Activated CD4-positive, CD25-positive, alpha-beta regulatory T cell (primary cell): Measurements from ENCODE around the gene KMT2D.

Experiments used
- DNase-seq, 4 experiments: peaks; one replicate each; lab custom pipeline; 2025; lab: John Stamatoyannopoulos, UW

The KMT2D gene

DNA sequence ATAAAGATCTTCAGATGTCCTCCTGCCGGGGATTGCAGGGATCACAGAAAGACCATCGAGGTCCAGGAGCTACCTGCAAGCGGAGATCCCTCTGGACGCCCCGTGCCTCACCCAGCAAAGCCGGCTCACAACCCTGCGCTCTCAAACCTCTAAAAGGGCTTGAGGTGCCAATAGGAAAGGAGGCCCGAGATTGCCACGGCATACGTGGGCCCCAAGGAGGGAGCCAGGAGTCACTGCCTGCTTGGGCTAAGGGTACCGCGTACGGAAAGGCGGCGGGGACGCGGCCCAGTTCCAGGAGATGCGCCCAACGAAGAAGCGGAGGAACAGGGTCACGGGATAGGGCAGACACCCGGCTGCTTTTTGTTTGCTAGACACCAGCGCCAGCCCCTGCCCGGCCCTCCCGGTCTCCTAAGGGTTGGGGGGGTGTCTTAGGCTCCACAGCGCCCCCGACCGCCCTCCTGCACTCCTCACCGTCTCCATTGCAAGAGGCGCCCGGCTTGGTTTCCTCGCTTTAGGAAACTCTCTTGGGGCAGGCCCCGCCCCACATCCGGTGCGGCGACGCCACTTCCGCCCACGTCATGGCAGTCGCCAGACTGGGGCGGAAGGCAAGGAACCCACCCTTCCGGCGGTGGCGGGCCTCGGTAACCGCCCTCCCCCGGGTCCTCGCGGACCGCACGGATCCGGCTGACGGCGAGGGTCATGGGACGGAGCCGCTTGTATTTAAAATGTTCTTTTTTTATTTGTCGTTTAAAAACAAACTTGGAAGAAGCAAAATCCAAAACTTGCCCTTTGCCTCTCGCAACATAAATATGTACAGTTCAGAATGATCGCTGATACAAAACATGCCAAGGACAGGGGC, 42.1 kb downstream of the KMT2D start, which contains the start of gene PRKAG1:
Gene PRKAG1, minus strand, starts transcription at position 516 of the 859 bp plus-strand sequence. Its CDS starts 36 bp downstream, at position 480.
- DNase-seq = peak; percentile 81 to 95 (median 90)

DNA sequence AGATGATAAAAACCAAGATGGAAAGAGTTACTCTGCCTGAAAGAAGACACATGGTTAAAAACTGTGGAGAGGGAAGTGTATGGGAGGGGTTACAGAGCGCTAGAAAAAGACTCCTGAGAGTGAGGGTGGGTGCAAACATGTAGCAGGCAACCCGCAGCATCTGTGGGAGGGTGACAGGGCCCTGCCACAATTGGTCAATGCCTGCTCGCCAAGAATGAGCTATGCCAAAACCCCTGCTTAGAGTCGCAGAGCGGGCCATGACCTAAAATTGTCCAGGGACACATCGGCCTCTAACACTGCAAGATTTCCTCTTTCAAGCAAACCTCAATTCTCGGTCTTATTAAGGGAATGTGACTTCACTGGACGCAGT, 42.7 kb downstream of the KMT2D start:
- DNase-seq = no peak

DNA sequence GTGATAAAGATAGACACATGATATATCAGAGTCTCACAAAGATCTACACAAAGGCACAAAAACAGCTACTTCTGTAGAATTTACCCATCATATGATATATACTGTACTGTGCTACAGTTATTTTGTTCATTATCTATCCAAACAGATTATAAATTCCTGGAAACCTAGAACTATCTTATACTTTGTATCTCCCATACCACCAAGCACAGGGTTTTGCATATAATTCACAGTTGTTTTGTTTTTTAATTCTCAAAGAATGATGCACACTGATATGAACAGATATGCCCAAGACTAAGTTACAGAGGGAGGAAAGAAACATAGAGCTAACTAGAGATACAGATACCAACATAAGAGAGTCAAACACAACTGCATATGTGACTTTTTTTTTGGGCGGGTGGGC, 45.4 kb downstream of the KMT2D start:
- no peak for DNase-seq

DNA sequence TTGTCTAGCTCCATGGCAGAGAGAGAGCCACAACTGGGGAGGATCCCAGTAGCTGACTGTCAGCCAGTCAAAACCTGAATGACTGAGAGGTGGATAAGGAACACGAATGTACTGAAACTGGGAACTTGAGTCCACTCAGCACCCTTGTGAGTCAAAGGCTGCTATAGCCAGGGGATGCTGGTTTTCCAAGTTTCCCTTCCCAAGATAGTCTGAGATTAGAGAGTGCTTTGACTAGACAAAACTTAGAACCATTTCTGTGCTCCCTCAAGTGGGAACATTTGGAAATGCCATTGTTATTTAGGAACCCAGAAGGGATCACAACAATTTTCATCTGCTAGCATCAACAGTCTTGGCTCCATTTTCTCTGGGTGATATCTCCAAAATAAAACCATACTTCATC, 46.0 kb downstream of the KMT2D start:
- no peak for DNase-seq

DNA sequence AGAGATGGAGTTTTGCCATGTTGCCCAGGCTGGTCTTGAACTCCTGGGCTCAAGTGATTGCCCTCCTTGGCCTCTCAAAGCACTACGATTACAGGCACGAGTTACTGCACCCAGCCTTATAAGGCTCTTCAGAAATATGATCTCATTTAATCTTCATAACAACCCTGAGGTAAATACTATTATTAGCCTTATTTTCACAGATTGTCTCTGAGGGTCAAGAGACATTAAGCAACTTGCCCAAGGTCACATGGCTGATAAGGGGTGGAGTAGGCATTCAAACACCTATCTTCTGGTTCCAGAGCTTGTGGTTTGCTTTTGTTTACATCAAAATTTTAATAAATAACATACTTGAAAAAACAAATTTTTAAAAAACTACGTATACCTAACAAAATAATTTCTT, 47.2 kb downstream of the KMT2D start:
- no peak for DNase-seq

DNA sequence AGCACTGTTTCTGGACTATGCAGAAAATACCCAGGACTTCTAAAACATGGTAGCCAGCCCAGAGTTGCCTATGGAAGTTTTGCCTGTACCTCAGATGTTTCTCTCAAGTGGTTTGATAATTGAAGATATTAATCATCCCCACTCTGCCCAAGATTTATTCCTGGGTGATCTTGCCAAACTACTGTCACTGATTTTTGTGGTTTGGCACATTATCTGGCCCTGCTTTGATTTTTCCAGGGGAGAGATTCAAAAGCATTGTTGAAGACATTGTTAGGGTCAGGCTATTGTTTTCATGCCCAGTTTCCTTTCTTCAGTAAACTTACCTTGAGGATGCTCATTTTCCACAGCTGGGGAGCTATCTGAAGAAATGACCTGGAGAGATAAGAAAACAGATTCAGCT, 47.9 kb downstream of the KMT2D start:
- DNase-seq = no peak
